DND-41 (cell line): ENCODE results near the gene LTB4R.

Experiments used
- ATAC-seq: fragments of 200-7000 bp; cut with Tn5 transposase; 3 replicates; pipeline ENCODE4 v1.9.1; 2021; ENCODE audit warnings: low read depth; ENCODE audit not compliant: insufficient read depth
- DNase-seq: peaks from one replicate; pipeline ENCODE4 v3.0.0-alpha.2; 2020
- H2AFZ ChIP-seq: 2 replicates; pipeline ENCODE4 v1.6.0; 2012; ENCODE audit warnings: low read depth, low read length
- H3K27ac ChIP-seq: 2 replicates; pipeline ENCODE4 v1.5.1; 2012; ENCODE audit warnings: low read length, inconsistent platforms
- H3K27me3 ChIP-seq: fragments of 200-600 bp; sonication (generic); 2 replicates; pipeline ENCODE4 v1.6.0; 2012; ENCODE audit warnings: low read length, mild to moderate bottlenecking, inconsistent platforms; ENCODE audit not compliant: insufficient read depth, poor library complexity
- H3K36me3 ChIP-seq: 2 replicates; pipeline ENCODE4 v1.5.1; 2012; ENCODE audit warnings: low read length, inconsistent platforms; ENCODE audit not compliant: insufficient read depth
- H3K4me1 ChIP-seq: 2 replicates; pipeline ENCODE4 v1.5.1; 2012; ENCODE audit warnings: mild to moderate bottlenecking, low read length; ENCODE audit not compliant: insufficient read depth
- H3K4me2 ChIP-seq: 2 replicates; pipeline ENCODE4 v1.6.0; 2012; ENCODE audit warnings: mild to moderate bottlenecking, moderate library complexity, low read length, inconsistent platforms; ENCODE audit not compliant: insufficient read depth
- H3K4me3 ChIP-seq, 2 experiments: fragments of 200-600 bp in 1 of 2; shearing (Covaris generic) in 1 of 2; 2 replicates each; pipeline ENCODE4 v1.5.1; 2012 to 2016; ENCODE audit warnings: inconsistent platforms in 2 of 2, low read length in 2 of 2, mild to moderate bottlenecking in 2 of 2, low read depth in 1 of 2, moderate library complexity in 1 of 2
- H3K79me2 ChIP-seq: 2 replicates; pipeline ENCODE4 v1.6.0; 2012; ENCODE audit warnings: low read length, inconsistent platforms; ENCODE audit not compliant: insufficient read depth
- H3K9ac ChIP-seq: 2 replicates; pipeline ENCODE4 v1.6.0; 2012; ENCODE audit warnings: low read depth, mild to moderate bottlenecking, inconsistent platforms, low read length, moderate library complexity
- H3K9me3 ChIP-seq: 2 replicates; pipeline ENCODE4 v1.5.1; 2012; ENCODE audit warnings: low read length, moderate library complexity, mild to moderate bottlenecking, inconsistent platforms; ENCODE audit not compliant: insufficient read depth, severe bottlenecking
- H4K20me1 ChIP-seq: 2 replicates; pipeline ENCODE4 v1.6.0; 2012; ENCODE audit warnings: low read length; ENCODE audit not compliant: insufficient read depth
- EZH2 ChIP-seq: IDR thresholded peaks from 3 replicates; pipeline ENCODE4 v1.6.1; 2012; ENCODE audit warnings: borderline replicate concordance, low read depth, mild to moderate bottlenecking, moderate library complexity, low read length, inconsistent platforms; ENCODE audit not compliant: severe bottlenecking
- TF ChIP-seq, protein P1 (sequence below): IDR thresholded peaks from 2 replicates; pipeline ENCODE4 v1.5.1; 2012; ENCODE audit warnings: borderline replicate concordance, low read length, moderate library complexity, mild to moderate bottlenecking; ENCODE audit not compliant: poor library complexity, severe bottlenecking; ENCODE audit errors: extremely low read depth

LTB4R gene

DNA sequence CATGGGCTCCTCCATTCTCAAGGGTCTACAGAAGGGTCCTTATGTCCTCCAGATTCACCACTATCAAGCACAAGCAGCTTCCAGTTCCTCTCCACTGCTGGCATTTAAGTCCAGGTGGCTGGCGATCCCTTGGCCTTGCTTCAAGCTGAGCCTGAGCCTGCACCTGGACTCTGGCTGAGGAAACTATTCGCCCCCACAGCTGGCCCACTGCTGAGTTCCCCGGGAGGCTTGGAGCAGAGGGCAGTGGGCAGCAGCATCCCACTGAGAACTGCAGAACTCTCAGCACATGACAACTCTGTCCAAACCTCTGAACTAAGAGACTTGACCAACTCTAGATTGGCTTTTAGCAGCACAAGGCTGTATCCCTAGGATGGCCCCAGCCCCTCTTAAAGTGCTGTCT lies 28.6 kb upstream of the LTB4R start:
- Histone ChIP-seq H2AFZ (no peak overlapping the region), H3K4me1 (no peaks in the 10 kb centered on the region), H3K9ac (no peak overlapping the region), H3K4me3 (no peak overlapping the region), H3K27ac (no peak overlapping the region), H3K4me2 (no peak overlapping the region), H3K9me3 (no peaks in the 10 kb centered on the region), H3K36me3 (no peaks in the 10 kb centered on the region), H4K20me1 (no peaks in the 10 kb centered on the region), H3K27me3 (no peaks in the 10 kb centered on the region), H3K79me2 (no peaks in the 10 kb centered on the region)
- ATAC-seq (no peak), DNase-seq (no peak)
- no peak for TF ChIP-seq EZH2
- TF ChIP-seq, protein P1, sequence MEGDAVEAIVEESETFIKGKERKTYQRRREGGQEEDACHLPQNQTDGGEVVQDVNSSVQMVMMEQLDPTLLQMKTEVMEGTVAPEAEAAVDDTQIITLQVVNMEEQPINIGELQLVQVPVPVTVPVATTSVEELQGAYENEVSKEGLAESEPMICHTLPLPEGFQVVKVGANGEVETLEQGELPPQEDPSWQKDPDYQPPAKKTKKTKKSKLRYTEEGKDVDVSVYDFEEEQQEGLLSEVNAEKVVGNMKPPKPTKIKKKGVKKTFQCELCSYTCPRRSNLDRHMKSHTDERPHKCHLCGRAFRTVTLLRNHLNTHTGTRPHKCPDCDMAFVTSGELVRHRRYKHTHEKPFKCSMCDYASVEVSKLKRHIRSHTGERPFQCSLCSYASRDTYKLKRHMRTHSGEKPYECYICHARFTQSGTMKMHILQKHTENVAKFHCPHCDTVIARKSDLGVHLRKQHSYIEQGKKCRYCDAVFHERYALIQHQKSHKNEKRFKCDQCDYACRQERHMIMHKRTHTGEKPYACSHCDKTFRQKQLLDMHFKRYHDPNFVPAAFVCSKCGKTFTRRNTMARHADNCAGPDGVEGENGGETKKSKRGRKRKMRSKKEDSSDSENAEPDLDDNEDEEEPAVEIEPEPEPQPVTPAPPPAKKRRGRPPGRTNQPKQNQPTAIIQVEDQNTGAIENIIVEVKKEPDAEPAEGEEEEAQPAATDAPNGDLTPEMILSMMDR = no peak

DNA sequence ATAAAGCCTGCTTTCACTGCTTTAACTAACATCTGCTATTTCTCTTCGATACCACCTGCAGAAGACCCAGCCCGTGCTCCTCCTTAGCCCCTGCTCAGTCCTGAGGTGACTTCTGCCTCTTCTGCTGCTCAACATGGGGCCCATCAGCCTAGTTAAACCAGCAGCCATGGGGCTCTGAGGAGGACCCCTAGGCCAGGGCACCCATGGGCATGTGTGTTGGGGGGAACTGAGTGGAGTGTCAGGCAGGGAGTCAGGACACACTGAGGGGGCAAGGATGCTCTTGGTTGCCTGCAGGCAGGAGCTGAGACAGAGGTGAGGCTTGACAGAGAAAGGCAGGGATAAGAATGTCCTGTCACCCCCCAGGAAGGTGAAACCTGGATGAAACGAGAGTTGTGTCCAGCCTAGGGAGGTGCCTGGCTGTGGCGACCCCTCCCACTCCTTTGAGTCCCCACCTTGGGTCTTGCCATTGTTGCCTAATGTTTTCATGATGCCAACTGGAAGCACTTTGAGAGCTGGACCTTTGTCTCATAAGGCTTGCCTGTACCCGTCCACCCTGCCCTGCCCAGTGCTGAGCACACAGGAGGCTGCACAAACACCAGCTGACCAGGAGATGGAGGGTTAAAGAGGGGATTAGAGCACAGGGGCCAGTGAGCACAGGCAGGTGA lies 27.4 kb upstream of the LTB4R start:
- TF ChIP-seq, protein P1 = no peak
- no peak for TF ChIP-seq EZH2
- no peaks in the 10 kb centered on the region for H3K9me3 ChIP-seq
- DNase-seq (no peak), ATAC-seq (no peak)
- H3K9ac ChIP-seq = no peak overlapping the region
- no peak overlapping the region for H3K27ac ChIP-seq
- no peaks in the 10 kb centered on the region for H3K36me3 ChIP-seq
- no peaks in the 10 kb centered on the region for H3K4me1 ChIP-seq
- no peaks in the 10 kb centered on the region for H3K79me2 ChIP-seq
- no peaks in the 10 kb centered on the region for H3K27me3 ChIP-seq
- no peak overlapping the region for H3K4me3 ChIP-seq
- no peak overlapping the region for H3K4me2 ChIP-seq
- no peak overlapping the region for H2AFZ ChIP-seq
- H4K20me1 ChIP-seq = no peaks in the 10 kb centered on the region

DNA sequence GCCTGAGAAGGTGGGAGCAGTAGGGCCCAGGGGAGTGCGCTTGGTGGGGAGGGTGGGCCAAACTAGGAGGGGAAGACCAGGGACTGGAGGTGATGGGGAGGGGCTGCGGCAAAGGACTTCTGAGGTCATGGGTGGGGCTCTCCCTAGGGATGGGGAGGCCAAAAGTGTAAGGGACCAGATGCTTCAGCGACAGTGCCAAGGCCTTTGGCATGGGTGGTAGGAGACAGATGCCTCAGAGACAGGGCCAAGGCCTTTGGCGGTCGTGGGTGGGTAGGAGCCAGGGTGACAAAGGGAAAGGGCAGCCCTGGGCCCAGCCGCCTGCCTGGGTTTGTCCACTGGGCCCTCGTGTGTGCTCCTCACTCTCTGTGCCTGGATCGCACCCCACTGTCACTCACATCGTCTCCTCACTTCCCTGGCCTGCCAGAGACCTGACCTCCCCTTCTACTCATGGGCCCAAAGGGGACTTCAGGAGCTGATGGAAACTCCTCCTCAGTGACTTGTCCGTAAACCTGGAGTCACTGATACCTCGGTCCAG lies 26.7 kb upstream of the LTB4R start:
- H3K4me3 ChIP-seq = no peak overlapping the region

More for the DNA sequence above, 26.7 kb upstream of the LTB4R start:
- no peaks in the 10 kb centered on the region for H3K9me3 ChIP-seq
- no peaks in the 10 kb centered on the region for H3K79me2 ChIP-seq
- no peak overlapping the region for H3K9ac ChIP-seq
- no peaks in the 10 kb centered on the region for H4K20me1 ChIP-seq
- DNase-seq (no peak), ATAC-seq (no peak)
- H3K27ac ChIP-seq = no peak overlapping the region
- H2AFZ ChIP-seq = no peak overlapping the region
- peaks cover 4% of the 10 kb centered on the region; the same call in 1 of the 2 replicates for H3K36me3 ChIP-seq
- TF ChIP-seq EZH2 = no peak
- TF ChIP-seq, protein P1 = no peak
- H3K27me3 ChIP-seq = no peaks in the 10 kb centered on the region
- H3K4me1 ChIP-seq = no peaks in the 10 kb centered on the region
- no peak overlapping the region for H3K4me2 ChIP-seq
